Uterus (tissue), 4 donors: ENCODE measurements around the gene SLC44A3. TPM values are rescaled to one million over a fixed set of nuclear protein-coding genes. Genes with fewer than 3 reads are reported as not detected.
A peak's percentile ranks its signal among the peaks of the same experiment; 100 is the strongest.

Experiments used
- DNase-seq, 2 donors: peaks; one replicate each; pipeline ENCODE4 v3.0.0-alpha.2; 2019 to 2020
- H3K27ac ChIP-seq, 2 donors: fragments of 200-600 bp; sonication (generic); 1 replicate in 1 of 2; 2 replicates in 1 of 2; pipeline ENCODE4 v1.5.1; 2016 to 2018
- H3K27me3 ChIP-seq, 2 donors: fragments of 200-600 bp; sonication (generic); one replicate each; pipeline ENCODE4 v1.5.1; 2018 to 2019; ENCODE audit warnings: control low read depth in 1 of 2
- H3K36me3 ChIP-seq, 2 donors: fragments of 200-600 bp; sonication (generic); one replicate each; pipeline ENCODE4 v1.5.1; 2019; ENCODE audit warnings: control low read depth in 1 of 2
- H3K4me1 ChIP-seq, 2 donors: fragments of 200-600 bp; sonication (generic); one replicate each; pipeline ENCODE4 v1.5.1; 2018 to 2019; ENCODE audit warnings: control low read depth in 1 of 2
- H3K4me3 ChIP-seq, 2 donors: fragments of 200-600 bp; sonication (generic); 1 replicate in 1 of 2; 2 replicates in 1 of 2; pipeline ENCODE4 v1.5.1; 2018 to 2019; ENCODE audit warnings: mild to moderate bottlenecking in 1 of 2
- H3K9me3 ChIP-seq, 2 donors: fragments of 200-600 bp; sonication (generic); one replicate each; pipeline ENCODE4 v1.5.1; 2019; ENCODE audit warnings: control low read depth in 1 of 2
- CTCF ChIP-seq, 4 experiments: fragments of 200-600 bp in 2 of 4; fragments of 450-650 bp in 2 of 4; sonication (generic) in 2 of 4; IDR thresholded peaks; one replicate each; pipeline ENCODE4 v1.5.1; 2016 to 2019; ENCODE audit warnings: antibody characterized with exemption in 4 of 4, mild to moderate bottlenecking in 2 of 4, moderate library complexity in 1 of 4
- POLR2A ChIP-seq, 2 donors: fragments of 450-650 bp; IDR thresholded peaks; one replicate each; pipeline ENCODE4 v1.6.1; 2016; ENCODE audit warnings: antibody characterized with exemption in 2 of 2, mild to moderate bottlenecking in 1 of 2, moderate library complexity in 1 of 2
- intact Hi-C: fragments of 100-400 bp; cut with DNase I; formaldehyde crosslinking; loops from one replicate; pipeline ENCODE4 v1.15.1; 2023; ENCODE audit warnings: low total_unique reads
- total RNA-seq, 4 donors: library from RNA; depleted of rRNA in 3 of 4; stranded (reverse); fragments of >200 nt in 3 of 4; gene quantifications; one replicate each; pipeline versions ENCODE4 v1.1.0 to v1.2.4, GENCODE V29; 2014 to 2023
- donor health status: DM: yes; HTN: yes; CAD: no.

The SLC44A3 gene
- total RNA-seq, 4 donors from 2014 or later: 1.3 to 10.3 (median 4.8) TPM

- peak; percentile 48 to 49 for DNase-seq
- intact Hi-C loops: no loop called here
- Histone ChIP-seq H3K27me3 (no peaks in the 10 kb centered on the region), H3K9me3 (no peaks in the 10 kb centered on the region), H3K36me3 (no peaks in the 10 kb centered on the region), H3K27ac (peak overlapping the region; percentile 78 to 80), H3K4me1 (no peaks in the 10 kb centered on the region), H3K4me3 (peak overlapping the region in 1 of 2 donors; percentile 14)
- TF ChIP-seq POLR2A (IDR thresholded peaks at IDR 0.05) (no peak), CTCF (IDR thresholded peaks at IDR 0.05) (no peak)
Measured at GRCh38 chr1:94884106-94884505, 63.9 kb downstream of the SLC44A3 start.

DNA sequence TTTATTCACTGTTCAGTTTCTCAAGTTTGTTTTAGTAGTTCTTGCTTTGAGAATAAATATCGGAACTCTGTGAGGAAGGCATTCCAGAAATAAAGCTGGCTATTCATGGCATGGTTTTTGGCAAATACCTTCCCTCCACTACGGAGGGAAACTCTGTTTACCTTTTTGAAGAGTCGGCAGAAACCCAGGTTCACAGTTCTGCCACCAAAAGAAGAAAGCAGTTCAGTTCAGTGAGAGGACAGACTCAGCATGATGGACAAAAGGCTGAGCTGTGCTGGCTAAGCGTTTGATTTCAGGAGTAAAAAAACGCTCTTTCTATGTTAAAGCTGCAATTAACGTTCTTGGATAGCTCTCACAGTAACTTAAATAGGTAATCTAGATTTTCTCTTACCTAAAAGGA, 64.3 kb downstream of the SLC44A3 start:
- no peak overlapping the region for H3K4me3 ChIP-seq
- intact Hi-C loops: no loop called here

GRCh38 chr1:94886361-94886760, 66.2 kb downstream of the SLC44A3 start:
- H3K27ac ChIP-seq: no peak overlapping the region
- H3K9me3 ChIP-seq: no peaks in the 10 kb centered on the region
- TF ChIP-seq CTCF (IDR thresholded peaks at IDR 0.05) (no peak), POLR2A (IDR thresholded peaks at IDR 0.05) (no peak)
- H3K27me3 ChIP-seq: no peaks in the 10 kb centered on the region
- intact Hi-C loops: no loop called here
- no peaks in the 10 kb centered on the region for H3K36me3 ChIP-seq
- DNase-seq: no peak
- H3K4me1 ChIP-seq: no peaks in the 10 kb centered on the region
- no peak overlapping the region for H3K4me3 ChIP-seq

More for the DNA sequence above, 64.3 kb downstream of the SLC44A3 start:
- peak overlapping the region; percentile 78 to 80 for H3K27ac ChIP-seq
- H3K9me3 ChIP-seq: no peaks in the 10 kb centered on the region
- TF ChIP-seq CTCF (IDR thresholded peaks at IDR 0.05) (no peak), POLR2A (IDR thresholded peaks at IDR 0.05) (no peak)
- H3K27me3 ChIP-seq: no peaks in the 10 kb centered on the region
- no peaks in the 10 kb centered on the region for H3K36me3 ChIP-seq
- H3K4me1 ChIP-seq: no peaks in the 10 kb centered on the region
- DNase-seq: no peak

DNA sequence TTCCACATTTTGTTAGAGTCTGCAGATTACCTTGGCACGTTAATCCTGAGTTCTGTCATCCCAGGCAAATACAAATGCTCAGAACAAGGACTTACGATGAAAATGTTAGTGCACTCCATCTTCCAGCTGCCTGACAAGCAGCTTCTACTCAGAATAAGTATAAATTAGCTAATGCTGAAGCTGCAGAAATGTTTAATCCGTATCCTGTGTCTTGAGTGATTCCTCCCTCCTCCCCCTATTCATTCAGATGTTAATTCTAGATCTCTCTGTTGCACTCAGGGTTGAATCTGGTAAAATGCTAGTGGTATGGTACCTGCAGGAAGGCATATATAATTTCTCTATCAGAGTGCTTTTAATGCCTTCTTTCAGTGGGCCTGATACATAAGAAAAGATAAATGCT, 66.9 kb downstream of the SLC44A3 start:
- no peaks in the 10 kb centered on the region for H3K36me3 ChIP-seq

GRCh38 chr1:94887603-94888171, 67.5 kb downstream of the SLC44A3 start:
- H3K27ac ChIP-seq: no peak overlapping the region
- no peak for DNase-seq
- no peaks in the 10 kb centered on the region for H3K4me1 ChIP-seq
- no peaks in the 10 kb centered on the region for H3K27me3 ChIP-seq
- no peaks in the 10 kb centered on the region for H3K9me3 ChIP-seq
- H3K4me3 ChIP-seq: no peak overlapping the region
- intact Hi-C loops: no loop called here
- TF ChIP-seq CTCF (IDR thresholded peaks at IDR 0.05): no peak
- TF ChIP-seq POLR2A (IDR thresholded peaks at IDR 0.05): no peak
- H3K36me3 ChIP-seq: no peaks in the 10 kb centered on the region

More for the DNA sequence above, 66.9 kb downstream of the SLC44A3 start:
- Histone ChIP-seq H3K4me1 (no peaks in the 10 kb centered on the region), H3K9me3 (no peaks in the 10 kb centered on the region), H3K4me3 (no peak overlapping the region), H3K27ac (no peak overlapping the region), H3K27me3 (no peaks in the 10 kb centered on the region)
- intact Hi-C loops: no loop called here
- DNase-seq: no peak
- TF ChIP-seq CTCF (IDR thresholded peaks at IDR 0.05) (no peak), POLR2A (IDR thresholded peaks at IDR 0.05) (no peak)
